Ramos (cell line): Measurements from ENCODE around the gene SRSF9.

ENCODE experiments used
- in situ Hi-C: fragments of 300-500 bp; cut with MboI; formaldehyde crosslinking; loops from one replicate; pipeline ENCODE4 v1.14.3; 2022; ENCODE audit warnings: low sequenced_read_pairs; ENCODE audit not compliant: unreplicated experiment

SRSF9 gene

GRCh38 chr12:120417917-120418580 is 51.5 kb downstream of the SRSF9 start:
- in situ Hi-C loops: no loop called here

- in situ Hi-C loops: no loop called here
Observed at GRCh38 chr12:120416490-120417216, 52.9 kb downstream of the SRSF9 start.

GRCh38 chr12:120413901-120414695 is 55.5 kb downstream of the SRSF9 start:
- in situ Hi-C loops: no loop called here

- in situ Hi-C loops: no loop called here
Observed at GRCh38 chr12:120412421-120412820, 57.1 kb downstream of the SRSF9 start.
